Mesothelial cell of epicardium (in vitro differentiated cells): ENCODE measurements around the gene ABCA1. TPM values are rescaled to one million over a fixed set of nuclear protein-coding genes. Genes with fewer than 3 reads are reported as not detected.
"Not testable (repeated sequence)": the region's sequence is repeated elsewhere in the genome, so short reads cannot be mapped to it uniquely, and the experiment has no call there.

Experiments used
- DNase-seq, 2 experiments: peaks; one replicate each; pipeline ENCODE4 v3.0.0; 2021; ENCODE audit warnings: low spot score in 2 of 2; ENCODE audit not compliant: unreplicated experiment in 2 of 2
- H3K27ac Mint-ChIP-seq: 2 replicates; pipeline ENCODE4 v1.8.0; 2021; ENCODE audit warnings: mixed read lengths
- H3K27me3 Mint-ChIP-seq: 2 replicates; pipeline ENCODE4 v1.8.0; 2021; ENCODE audit warnings: low read depth, mixed read lengths
- H3K36me3 Mint-ChIP-seq: 2 replicates; pipeline ENCODE4 v1.8.0; 2021; ENCODE audit warnings: mixed read lengths
- H3K4me1 Mint-ChIP-seq: 2 replicates; pipeline ENCODE4 v1.8.0; 2021; ENCODE audit warnings: mixed read lengths
- H3K4me3 Mint-ChIP-seq: 2 replicates; pipeline ENCODE4 v1.8.0; 2021; ENCODE audit warnings: mild to moderate bottlenecking, moderate library complexity, mixed read lengths
- H3K9me3 Mint-ChIP-seq: 2 replicates; pipeline ENCODE4 v1.8.0; 2021; ENCODE audit warnings: mixed read lengths
- total RNA-seq: library from RNA; stranded (reverse); gene quantifications from 3 replicates; pipeline ENCODE4 v1.2.1, GENCODE V29; 2021
- TF ChIP-seq, protein P1 (sequence below): fragments of 200-600 bp; sonication (generic); IDR thresholded peaks from one replicate; pipeline ENCODE4 v1.5.0; 2021; ENCODE audit warnings: antibody characterized with exemption; ENCODE audit not compliant: unreplicated experiment

The ABCA1 gene
- total RNA-seq, 1 donor from 2014 or later = 39.9 TPM

DNA sequence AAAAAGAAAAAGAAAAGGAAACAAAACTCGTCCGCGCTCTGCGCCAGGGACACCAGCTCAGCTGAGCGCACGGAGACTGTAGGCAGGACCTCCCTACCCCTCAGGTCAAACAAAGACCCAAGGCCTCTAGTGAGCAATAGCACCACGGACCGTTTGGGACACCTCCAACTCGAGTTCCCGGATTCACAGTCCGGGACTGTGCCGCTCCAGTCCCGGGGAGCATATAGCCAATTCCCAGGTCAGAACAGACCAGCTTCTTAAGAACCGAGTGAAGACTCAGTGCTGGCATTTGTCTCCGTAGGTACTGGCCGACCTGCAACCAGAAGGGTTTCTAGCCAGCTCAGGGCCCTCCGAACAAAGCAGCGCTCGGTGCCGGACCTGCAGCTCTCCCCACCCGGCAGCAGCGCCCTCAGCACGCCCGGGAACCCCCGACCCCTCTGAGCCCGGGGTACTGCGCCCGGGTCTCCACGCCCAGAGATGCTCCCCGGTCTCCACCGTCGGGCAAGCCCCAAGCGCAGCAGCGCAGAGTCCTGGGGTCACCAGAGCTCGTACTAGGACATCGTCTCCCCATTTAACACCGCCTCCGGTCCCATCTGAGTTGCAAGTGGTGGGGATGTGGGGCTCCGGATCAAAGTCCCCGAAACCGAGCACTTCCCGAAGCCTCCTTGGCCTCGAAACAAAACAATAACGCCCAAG, 591 bp downstream of the ABCA1 start:
- no peaks in the 10 kb centered on the region for H3K9me3 Mint-ChIP-seq
- H3K27me3 Mint-ChIP-seq = no peaks in the 10 kb centered on the region
- TF ChIP-seq, protein P1, sequence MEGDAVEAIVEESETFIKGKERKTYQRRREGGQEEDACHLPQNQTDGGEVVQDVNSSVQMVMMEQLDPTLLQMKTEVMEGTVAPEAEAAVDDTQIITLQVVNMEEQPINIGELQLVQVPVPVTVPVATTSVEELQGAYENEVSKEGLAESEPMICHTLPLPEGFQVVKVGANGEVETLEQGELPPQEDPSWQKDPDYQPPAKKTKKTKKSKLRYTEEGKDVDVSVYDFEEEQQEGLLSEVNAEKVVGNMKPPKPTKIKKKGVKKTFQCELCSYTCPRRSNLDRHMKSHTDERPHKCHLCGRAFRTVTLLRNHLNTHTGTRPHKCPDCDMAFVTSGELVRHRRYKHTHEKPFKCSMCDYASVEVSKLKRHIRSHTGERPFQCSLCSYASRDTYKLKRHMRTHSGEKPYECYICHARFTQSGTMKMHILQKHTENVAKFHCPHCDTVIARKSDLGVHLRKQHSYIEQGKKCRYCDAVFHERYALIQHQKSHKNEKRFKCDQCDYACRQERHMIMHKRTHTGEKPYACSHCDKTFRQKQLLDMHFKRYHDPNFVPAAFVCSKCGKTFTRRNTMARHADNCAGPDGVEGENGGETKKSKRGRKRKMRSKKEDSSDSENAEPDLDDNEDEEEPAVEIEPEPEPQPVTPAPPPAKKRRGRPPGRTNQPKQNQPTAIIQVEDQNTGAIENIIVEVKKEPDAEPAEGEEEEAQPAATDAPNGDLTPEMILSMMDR = no peak
- H3K27ac Mint-ChIP-seq = peak overlapping the region; percentile 97
- no peaks in the 10 kb centered on the region for H3K36me3 Mint-ChIP-seq
- H3K4me3 Mint-ChIP-seq = peak overlapping the region; percentile 97
- peak in 1 of 2 experiments; percentile 61 for DNase-seq
- H3K4me1 Mint-ChIP-seq = peaks cover 27% of the 10 kb centered on the region

DNA sequence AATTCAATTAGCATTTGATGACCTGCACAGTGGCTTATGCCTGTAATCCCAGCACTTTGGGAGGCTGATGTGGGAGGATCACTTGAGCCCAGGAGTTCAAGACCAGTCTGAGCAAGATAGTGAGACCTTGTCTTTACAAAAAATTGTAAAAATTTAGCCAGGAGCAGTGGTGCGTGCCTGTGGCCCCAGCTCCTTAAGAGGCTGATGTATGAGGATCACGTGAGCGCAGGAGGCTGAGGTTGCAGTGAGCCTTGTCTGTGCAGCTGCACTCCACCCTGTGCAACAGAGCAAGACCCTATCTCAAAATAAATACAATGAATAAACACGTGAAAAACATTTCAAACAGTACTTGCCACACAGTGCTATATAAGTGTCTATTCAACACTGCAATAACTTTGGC, 4.2 kb downstream of the ABCA1 start:
- TF ChIP-seq, protein P1 = no peak
- Mint-ChIP-seq H3K4me1 (peaks cover 24% of the 10 kb centered on the region), H3K4me3 (no peak overlapping the region), H3K9me3 (no peaks in the 10 kb centered on the region), H3K36me3 (no peaks in the 10 kb centered on the region), H3K27me3 (no peaks in the 10 kb centered on the region), H3K27ac (peak overlapping the region; percentile 34)
- DNase-seq = no peak

DNA sequence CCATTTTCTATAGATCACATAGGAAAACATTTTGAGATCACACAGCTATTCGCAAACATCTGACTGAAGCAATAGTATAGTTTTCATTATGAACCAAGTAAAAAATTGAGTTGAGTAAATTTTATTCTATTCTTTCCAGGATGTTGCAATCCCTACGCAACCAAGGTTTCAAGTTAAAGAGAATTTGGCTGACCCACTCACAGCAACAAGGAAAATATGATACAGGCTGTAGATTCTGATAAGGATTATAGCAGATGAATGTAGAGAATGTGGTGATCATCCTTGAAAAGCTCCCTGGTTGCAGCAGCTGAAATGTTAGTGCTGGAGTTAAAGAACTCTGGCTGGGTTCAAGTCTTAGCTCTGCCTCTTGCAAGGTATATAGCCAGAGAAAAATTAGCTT, 4.7 kb downstream of the ABCA1 start:
- Mint-ChIP-seq H3K4me3 (no peak overlapping the region), H3K9me3 (no peaks in the 10 kb centered on the region), H3K27me3 (no peaks in the 10 kb centered on the region), H3K4me1 (peaks cover 19% of the 10 kb centered on the region), H3K36me3 (no peaks in the 10 kb centered on the region), H3K27ac (peak overlapping the region; percentile 66)
- DNase-seq = no peak
- TF ChIP-seq, protein P1 = no peak

DNA sequence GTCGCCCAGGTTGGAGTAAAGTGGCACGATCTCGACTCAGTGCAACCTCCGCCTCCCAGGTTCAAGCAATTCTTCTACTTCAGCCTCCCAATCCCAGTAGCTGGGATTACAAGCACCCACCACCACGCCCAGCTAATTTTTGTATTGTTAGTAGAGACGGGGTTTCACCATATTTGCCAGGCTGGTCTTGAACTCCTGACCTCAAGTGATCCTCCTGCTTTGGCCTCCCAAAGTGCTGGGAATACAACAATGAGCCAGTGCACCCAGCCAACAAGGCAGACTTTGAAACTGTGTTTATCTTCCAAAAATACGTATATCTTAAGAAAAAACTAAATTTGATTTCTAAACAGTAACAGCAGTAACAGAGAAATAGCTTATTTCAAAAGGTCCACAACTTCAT, 5.2 kb downstream of the ABCA1 start:
- H3K27ac Mint-ChIP-seq = peak overlapping the region; percentile 24
- H3K36me3 Mint-ChIP-seq, DNase-seq, H3K27me3 Mint-ChIP-seq, H3K9me3 Mint-ChIP-seq, H3K4me3 Mint-ChIP-seq: not testable (repeated sequence)
- peaks cover 18% of the 10 kb centered on the region for H3K4me1 Mint-ChIP-seq

DNA sequence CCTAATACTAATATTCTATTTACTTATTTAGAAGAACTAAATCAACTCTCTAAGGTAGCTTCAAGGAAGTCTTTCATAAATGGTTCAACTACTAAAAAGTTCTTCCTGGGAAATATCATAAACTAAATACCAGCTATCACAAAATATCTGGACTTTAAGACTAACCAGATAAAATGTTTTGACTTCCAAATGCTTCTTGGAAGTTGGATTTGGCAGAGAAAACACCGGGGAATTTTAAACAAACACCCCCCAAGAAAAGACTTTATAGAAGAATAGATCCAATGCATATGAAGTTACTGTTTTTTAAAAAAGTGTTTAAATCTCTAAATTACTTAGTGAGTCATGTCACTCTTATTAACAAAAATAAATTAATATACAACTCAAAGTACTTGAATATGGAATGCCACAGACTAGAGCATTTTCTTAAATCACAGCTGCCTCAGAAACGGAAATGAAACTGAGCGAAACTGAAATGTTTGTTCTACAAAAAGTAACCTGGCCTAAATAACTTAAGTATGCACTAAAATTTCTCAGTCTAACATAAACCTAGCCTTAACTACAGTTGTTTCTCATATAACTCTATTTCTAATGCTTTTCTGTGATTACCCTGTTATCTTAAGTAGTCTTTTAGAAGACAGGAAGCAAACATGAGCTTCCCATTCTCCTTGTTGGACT, 6.8 kb downstream of the ABCA1 start:
- peaks cover 16% of the 10 kb centered on the region for H3K4me1 Mint-ChIP-seq
- DNase-seq = no peak
- TF ChIP-seq, protein P1 = no peak
- no peak overlapping the region for H3K4me3 Mint-ChIP-seq
- H3K27me3 Mint-ChIP-seq = no peaks in the 10 kb centered on the region
- H3K27ac Mint-ChIP-seq = no peak overlapping the region
- H3K36me3 Mint-ChIP-seq = no peaks in the 10 kb centered on the region
- no peaks in the 10 kb centered on the region for H3K9me3 Mint-ChIP-seq

DNA sequence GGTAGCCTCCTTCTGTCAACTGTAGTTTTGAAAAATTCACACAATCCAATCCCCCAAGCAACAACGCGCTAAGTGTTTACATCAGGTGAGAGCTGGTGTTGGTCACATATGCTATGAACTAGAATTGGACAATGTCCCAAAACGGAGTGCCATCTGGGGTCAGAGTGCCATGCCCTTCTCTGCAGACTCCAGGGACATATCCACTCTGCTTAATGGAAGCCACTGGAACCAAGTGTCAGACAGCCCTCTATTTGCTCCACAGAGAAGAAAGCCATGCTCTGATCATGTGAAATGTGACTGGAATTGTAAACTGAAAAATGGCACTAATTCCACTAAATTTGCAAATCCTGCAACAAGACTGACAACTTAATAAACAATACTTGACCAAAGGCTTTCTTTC, 12.2 kb downstream of the ABCA1 start:
- TF ChIP-seq, protein P1 = no peak
- Mint-ChIP-seq H3K9me3 (no peaks in the 10 kb centered on the region), H3K27me3 (no peaks in the 10 kb centered on the region), H3K4me3 (no peak overlapping the region), H3K36me3 (no peaks in the 10 kb centered on the region), H3K4me1 (peaks cover 5% of the 10 kb centered on the region), H3K27ac (no peak overlapping the region)
- no peak for DNase-seq
